GM12892 (cell line): ENCODE data around the gene EXTL1.

Experiments used
- POLR2A ChIP-seq: IDR thresholded peaks from 2 replicates; pipeline ENCODE4 v1.6.1; 2011; ENCODE audit warnings: low read depth, low read length, control low read depth
- TAF1 ChIP-seq: IDR thresholded peaks from 2 replicates; pipeline ENCODE4 v1.6.1; 2011; ENCODE audit warnings: low read depth, mild to moderate bottlenecking, control low read depth, low read length, borderline replicate concordance

- TF ChIP-seq TAF1 (no peak), POLR2A (no peak)
These were observed 61.6 kb downstream of the EXTL1 start for GRCh38 chr1:26083208-26083607.
